Activated CD4-positive, CD25-positive, alpha-beta regulatory T cell treated with anti-CD3 and anti-CD28 coated beads, Interleukin-2, amount 50 U/mL, for 16 hours (primary cell): ENCODE measurements around the gene CENPP.

ENCODE experiments used
- DNase-seq: peaks from one replicate; pipeline ENCODE4 v3.0.0-alpha.2; 2020; ENCODE audit warnings: low read depth, low spot score

The CENPP gene

DNA sequence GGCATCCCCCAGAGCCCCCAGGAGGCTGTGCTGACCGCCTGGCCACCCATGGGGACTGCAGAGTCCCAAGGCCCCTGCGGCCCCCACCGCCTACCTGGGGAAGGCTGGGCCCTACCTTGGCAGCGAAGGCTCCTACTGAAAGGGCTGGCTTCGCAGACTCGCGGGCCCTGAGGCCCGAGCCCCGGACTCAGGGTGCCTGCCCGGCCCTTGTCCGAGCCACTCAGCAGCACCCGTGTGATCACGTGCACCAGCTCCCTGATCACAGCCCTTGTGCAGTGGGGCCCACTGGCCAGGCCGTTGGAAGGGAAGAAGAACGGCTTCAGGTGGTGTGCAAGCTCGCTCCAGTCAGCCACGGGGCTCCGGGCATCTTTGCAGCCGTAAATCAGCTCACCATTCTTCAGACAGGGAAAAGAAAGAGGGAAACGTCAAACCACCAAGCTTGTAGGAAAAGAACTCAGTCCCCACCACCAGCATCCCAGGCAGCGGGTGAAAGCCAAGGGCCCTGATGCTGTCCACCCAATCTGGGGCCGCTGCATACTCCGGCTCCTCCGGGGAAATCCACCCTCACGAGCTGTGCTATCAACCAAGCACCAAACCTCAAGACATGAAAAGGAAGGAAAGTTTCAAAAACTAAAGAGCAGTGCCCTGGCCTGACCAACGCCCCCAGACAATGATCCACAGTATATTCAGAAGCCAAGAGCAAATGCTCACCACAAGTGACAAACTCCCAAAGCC lies 312.3 kb downstream of the CENPP start:
- DNase-seq, result no peak

DNA sequence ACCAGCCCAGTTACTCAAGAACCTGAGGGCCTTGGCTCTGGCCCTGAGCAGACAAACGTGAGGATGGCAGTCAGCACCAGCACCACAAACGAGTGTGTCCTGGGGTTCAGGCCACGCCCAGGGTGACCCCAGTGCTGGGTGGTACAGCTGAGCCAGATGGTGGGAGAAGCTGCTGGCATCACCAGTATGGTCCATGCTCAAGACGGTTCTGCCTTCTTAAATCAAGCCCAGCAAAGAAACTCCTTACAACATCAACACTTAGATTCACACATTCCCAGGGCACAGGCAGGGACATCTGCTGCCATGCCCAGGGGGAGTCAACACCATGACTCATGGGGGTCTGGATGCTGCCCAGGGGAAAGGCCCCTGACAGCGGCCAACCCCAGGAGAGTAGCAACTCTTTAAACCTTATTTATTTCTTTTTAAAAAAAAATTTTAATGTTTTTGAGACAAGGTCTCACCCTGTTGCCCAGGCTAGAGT lies 312.9 kb downstream of the CENPP start:
- DNase-seq, result no peak

DNA sequence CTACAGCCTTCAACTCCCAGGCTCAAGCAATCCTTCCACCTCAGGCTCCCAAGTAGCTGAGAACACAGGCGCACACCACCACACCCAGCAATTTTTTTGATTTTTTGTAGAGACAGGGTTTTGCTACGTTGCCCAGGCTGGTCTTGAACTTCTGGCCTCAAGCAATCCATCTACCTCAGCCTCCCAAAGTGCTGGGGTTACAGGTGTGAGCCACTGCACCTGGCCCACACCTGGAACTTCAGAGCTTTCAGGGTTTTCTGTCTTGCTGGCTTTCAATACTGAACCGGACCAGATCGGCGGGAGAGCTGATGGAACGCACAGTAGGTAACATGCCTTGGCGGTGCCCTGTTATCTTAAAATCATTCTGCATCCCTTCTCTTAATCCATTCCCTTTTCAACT lies 313.4 kb downstream of the CENPP start:
- no peak for DNase-seq

- no peak for DNase-seq
Measured at GRCh38 chr9:92639791-92640271, 314.1 kb downstream of the CENPP start.

- no peak for DNase-seq
Measured at GRCh38 chr9:92640398-92641091, 314.8 kb downstream of the CENPP start.

DNA sequence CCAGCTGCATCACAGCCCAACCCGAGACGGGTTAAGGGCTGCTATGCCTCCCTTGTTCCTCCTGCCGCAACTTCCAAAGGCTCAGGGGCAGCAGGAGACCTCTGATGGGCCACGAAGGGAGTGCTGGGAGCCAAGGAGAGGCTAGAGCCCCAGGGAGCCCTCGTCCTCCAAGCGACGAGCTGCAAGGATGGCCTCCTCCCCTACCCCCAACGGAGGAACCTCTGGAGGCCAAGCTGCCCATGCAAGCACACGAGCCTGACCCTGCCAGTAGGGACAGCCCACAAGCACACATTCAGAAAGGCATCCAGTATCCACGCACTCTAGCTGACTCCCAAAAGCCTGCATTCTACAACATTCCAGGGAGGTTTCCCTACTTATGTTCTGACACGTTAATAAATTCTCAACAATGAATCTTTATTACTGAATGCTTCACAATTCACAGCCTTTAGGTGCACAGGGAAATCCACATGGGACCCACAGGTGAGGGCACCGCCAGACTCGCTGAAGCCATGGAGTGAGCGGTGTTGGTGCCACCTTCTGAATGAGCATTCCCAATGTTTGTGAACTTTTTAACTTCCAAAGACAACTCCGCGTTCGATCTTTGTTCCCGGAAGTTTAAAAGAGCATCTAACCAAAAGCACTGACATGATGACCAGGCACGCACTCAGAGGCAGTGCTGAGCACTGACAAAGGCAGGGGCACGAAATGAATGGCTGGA lies 315.5 kb downstream of the CENPP start:
- no peak for DNase-seq

GRCh38 chr9:92642041-92642451 lies 316.3 kb downstream of the CENPP start:
- DNase-seq, result no peak

- no peak for DNase-seq
Measured at GRCh38 chr9:92642564-92642963, 316.8 kb downstream of the CENPP start.

- DNase-seq, result no peak
Measured at GRCh38 chr9:92644278-92644677, 318.5 kb downstream of the CENPP start.

GRCh38 chr9:92645041-92645440 lies 319.3 kb downstream of the CENPP start:
- DNase-seq, result no peak

DNA sequence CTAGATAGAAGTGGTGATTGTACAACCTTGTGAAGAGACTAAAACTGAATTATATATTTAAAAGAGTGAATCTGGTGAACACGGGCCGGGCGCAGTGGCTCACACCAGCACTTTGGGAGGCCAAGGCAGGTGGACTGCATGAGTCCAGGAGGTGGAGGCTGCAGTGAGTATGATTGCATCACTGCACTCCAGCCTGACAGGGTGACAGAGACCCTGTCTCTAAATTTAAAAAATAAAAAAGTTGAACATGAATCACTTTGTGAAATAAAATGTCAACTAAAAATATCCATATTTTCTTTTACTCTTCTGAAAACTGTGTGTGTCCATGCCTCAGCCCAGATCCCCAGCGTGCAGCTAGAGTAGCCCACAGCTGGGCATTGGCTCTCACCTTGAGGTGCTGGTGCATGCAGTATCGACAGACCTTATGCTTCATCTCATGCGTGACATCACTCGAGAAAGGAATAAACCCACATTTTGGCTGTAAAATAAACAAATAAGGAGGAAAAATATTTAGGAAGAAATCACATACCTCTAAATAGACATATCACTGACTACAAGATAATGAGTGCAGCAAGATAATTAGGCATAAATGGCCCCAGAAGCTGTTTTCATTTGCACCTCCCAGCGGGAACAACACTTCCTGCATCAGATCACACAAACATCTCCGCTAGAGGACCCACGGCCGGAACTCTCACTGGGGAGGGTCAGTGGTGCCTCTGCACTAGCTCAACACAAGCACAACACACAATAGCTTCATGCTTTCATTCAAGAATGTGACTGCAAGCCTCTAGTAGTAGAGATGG lies 322.1 kb downstream of the CENPP start:
- DNase-seq, result no peak

GRCh38 chr9:92648474-92648971 lies 322.8 kb downstream of the CENPP start:
- no peak for DNase-seq

DNA sequence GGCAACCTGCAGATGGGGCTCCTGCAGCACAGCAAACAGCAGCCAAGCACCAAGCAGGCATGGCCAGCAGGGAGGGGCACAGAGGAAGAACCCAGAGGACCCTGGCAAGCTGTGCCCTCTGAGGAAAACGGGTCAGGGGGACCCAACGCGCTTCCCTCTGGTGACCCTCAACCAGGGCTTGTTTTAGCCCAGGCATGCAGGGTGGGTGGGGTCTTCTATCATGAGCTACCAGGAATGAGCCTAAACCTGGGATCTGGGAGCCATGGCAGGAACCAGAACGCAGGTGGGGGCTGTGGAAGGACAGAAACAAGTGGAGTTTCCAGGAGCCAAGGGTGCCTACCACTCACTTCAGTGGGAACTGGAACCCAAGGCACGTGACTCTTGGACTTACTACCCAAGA lies 323.3 kb downstream of the CENPP start:
- no peak for DNase-seq

GRCh38 chr9:92650296-92650695 lies 324.5 kb downstream of the CENPP start:
- DNase-seq, result no peak

DNA sequence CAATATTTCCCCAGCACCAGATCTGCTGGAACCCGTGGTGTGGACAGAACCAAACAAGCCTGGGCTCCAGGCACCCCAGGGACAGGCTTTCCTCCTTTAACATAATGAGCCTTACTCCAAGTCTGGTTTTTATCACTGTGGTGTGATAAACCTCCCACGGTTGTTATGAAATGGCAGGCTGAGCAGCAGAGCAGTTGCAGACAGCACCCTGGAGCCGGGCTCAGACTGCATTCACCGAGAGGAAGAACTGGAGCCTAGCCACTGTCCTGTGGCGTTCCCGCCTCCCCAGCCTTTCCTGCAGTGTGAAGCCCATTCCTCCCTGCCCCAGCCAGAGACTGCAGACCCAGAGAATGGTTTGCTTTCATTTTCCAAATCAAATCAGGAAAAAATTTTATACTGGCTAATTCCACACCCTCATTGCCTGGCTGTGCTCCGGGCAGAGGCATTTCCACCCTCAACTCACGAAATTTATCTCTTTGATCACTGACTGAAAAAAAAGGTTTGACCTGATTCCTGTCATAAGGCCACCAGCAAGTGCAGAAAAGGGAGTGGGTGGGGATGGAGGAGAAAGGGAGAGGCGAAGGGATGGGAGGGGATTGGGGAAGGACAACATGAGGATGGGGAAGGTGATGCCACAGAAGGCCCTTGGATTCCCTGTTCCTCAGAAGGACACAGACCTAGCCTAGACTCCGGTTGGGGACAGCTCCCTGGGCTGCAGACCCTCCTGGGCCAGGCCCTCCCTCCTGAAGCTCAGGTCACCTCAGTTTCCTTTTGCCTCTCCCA lies 325.3 kb downstream of the CENPP start:
- no peak for DNase-seq

GRCh38 chr9:92652461-92652860 lies 326.7 kb downstream of the CENPP start:
- DNase-seq, result no peak

DNA sequence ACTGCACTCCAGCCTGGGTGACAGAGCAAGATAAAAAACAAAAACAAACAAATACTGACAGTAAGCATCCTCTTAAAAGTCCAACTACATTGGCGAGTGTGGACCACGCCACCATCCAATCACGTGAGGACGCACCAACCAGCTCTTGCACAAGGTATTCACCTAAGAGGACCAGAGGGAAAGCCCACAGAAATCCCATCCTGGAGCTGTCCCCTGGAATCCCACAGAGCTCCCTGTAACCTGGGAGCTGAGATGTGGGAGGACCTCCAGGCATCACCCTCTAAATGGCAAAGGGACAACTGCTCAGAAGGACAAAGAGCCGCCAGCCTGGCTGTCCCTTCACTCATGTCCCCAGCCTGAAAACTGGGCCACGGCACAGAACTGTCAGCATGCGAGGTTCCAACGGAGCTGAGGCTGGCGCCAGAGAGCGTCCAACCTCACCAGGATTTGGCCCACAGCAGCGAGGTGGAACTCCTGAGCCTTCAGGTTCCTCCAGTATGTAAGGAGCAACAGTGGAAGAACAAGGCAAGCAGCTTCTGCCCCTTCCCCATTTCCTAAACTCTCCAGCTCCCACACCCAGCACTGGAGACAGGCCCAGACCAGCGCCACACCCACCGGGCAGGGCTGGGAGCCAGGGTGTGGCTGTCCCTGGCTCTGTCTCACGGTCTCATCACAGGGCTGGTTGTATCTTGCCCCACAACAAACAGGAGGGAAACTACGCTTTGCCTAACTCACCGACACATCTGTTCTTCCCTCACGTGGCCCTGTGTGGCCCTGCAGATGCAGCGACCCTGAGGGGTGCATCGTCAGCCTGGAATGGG lies 328.9 kb downstream of the CENPP start:
- no peak for DNase-seq

DNA sequence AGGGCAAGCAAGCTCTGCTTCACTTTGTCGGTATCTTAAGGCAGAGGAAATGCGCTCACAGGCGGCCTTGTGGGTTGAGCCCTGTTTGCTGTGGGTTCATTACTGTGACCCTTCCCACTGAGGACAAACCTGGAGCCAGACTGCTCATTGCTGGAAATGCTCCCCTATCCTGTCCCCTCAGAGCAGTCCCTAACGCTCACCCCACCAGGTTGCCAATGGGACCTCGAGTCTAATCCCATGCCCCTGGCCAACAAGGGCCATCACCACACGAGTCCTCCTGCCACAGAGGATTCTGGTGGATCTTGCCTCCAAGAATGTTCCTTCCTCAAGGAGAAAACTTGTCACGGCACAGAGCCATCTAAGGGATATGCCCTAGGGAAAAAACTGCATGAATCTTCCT lies 329.6 kb downstream of the CENPP start:
- no peak for DNase-seq

- DNase-seq, result no peak
Measured at GRCh38 chr9:92655896-92656536, 330.3 kb downstream of the CENPP start.
